SKM-1 (cell line): Measurements from ENCODE around the gene ALPL.
"Not testable (repeated sequence)": the region's sequence is repeated elsewhere in the genome, so short reads cannot be mapped to it uniquely, and the experiment has no call there.

Experiments
- DNase-seq: peaks from one replicate; lab custom pipeline; 2025; ENCODE audit not compliant: unreplicated experiment; lab: John Stamatoyannopoulos, UW

ALPL gene

DNA sequence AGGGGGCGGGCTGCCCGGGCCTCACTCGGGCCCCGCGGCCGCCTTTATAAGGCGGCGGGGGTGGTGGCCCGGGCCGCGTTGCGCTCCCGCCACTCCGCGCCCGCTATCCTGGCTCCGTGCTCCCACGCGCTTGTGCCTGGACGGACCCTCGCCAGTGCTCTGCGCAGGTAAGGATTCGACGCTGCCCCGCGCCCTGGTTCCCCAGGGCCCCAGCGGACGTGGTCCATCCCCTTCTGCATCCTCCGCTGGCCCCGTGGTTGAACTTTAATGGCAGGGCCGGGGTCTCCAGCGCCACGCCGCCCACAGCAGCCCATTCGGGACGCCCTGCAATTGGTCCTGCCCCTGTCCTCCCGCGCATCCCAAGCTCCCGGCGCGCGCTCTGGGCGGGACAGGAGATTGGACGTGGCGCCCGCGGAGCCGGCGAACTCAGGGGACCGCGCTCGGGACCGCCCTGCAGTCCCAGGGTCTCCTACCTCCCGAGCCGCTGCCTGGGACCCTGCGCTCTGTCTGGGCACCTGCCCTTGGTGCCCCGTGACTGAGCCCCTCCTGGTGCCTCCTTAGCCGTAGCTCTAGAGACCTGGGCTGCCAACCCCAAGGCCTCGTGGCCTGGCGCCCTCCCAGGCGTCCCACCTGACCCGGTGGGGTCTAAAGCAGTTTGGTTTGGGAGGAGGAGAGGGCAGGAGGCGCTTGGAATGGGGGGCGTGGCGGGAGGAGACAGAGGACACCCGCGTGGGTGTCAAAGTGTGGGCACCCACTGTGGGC is at the start of gene ALPL:
Gene ALPL (plus strand): TSS at position 73 of the 762 bp plus-strand sequence. CDS start 44,659 bp downstream, outside the sequence.
- DNase-seq = no peak

DNA sequence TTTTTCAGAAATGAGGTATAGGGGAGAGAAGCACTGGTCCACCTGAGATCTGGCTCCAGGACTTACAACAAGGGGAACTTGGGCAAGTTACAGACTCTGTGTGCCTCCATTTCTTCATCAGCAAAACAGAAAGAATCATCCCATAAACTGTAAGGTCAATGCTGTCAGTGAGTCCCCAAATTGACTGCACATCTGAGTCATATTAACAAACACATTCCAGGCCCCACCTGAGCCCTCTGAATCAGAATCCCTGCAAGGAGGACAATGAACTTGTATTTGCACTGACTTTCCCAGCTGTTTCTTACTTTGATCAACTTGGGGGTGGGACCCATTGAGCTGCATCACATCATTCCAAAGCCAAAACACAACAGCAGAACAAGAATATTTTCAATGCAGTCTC is 44.1 kb upstream of the ALPL start:
- not testable (repeated sequence) for DNase-seq

DNA sequence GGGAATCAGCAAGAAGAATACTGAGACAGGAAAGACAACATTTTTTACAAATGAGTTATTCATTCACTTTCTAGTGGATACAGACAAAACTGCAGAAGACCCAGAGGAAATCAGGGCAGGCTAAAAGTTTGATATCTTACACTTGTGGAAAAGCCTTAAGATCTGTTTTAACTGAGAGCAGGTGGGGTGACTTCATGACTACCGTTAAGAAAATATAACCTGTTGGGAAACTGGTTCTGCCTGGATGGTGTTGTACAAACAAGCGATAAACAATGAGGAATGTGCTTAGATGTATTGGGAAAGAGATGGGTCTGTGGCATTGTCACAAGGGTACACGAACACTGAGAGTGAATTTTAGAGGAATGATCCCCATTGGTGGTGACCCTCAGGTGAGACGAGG is 41.3 kb upstream of the ALPL start:
- not testable (repeated sequence) for DNase-seq

DNA sequence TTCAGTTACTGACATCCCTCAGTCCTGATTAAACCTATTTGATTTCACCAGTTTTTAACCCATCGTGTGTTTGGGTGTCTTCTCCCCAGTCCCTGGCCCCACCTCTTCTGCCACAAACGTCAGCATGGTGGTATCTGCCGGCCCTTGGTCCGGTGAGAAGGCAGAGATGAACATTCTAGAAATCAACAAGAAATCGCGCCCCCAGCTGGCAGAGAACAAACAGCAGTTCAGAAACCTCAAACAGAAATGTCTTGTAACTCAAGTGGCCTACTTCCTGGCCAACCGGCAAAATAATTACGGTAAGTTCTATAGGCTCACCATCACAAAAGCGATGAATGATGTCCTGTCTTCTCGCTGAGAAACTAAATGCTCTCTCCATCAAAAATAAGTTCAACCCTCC is 40.6 kb upstream of the ALPL start:
- no peak for DNase-seq

DNA sequence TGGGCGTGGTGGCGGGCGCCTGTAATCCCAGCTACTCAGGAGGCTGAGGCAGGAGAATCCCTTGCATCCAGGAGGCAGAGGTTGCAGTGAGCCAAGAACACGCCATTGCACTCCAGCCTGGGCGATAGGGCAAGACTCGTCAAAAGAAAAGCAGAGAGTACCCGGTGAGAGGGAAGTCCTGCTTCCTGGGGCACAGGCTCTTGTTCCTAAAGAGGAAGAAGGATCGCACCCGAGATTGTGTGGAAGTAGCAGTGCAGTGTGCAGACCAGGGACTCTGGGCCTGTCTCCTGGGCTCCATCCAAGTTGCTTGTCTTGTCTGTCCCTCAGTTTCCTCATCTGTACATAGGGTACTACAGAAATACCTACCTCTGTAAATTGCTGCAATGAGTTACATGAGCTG is 39.6 kb upstream of the ALPL start:
- DNase-seq = no peak

DNA sequence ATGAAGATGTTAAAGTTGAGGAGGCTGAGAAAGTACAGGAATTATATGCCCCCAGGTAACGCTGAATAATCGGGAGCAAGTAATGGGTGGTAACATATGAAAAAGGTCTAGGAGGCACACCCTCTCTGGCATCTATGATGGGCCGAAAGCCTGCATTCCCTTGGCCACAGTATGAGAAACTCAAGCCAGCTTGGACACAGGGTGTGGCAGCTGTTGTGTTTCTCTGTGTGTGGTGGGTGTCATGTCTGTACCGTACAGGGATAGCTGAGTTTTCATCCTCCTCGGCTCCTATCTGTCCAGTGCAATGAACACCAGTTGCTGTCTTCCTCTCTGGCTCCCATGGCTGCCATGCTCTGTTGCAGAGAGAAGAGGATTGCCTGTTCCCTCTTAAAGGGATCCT is 36.4 kb upstream of the ALPL start:
- no peak for DNase-seq

DNA sequence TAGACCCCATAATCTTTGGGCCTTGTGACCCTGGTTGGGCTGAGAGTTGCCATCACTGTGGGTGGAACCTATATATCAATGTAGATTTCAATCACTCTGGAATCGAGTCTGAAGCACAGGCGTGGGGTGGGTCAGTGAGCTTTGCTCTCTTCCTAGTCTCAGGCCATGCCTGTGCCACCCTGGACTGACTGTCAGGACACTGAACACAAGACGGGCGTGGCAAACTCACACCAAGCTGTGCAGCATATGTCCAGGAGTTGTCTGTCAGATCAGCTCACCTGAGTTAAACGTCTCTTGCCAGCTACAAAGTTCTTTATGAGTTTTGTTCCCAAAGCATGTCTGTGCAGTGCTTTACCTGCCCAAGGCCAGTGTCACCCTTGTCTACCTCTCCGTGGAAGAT is 30.9 kb upstream of the ALPL start:
- DNase-seq = no peak

DNA sequence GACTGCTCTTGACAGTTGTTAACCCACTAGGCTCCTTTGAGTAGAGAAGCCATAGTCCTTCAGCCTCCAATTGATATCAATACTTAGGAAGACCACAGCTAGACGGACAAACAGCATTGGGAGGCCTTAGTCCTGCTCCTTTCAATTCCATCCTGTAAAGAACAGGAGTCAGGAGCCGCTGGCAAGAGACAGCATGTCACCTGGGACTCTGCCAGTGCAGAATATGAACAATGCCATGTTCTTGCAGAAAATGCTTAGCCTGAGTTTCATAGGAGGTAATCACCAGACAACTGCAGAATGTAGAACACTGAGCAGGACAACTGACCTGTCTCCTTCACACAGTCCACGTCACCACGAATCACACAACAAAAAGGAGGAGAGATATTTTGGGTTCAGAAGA is 25.3 kb upstream of the ALPL start:
- DNase-seq = not testable (repeated sequence)

GRCh38 chr1:21489146-21489545 is 20.1 kb upstream of the ALPL start:
- no peak for DNase-seq

- DNase-seq = no peak
Measured at GRCh38 chr1:21490774-21491487, 18.3 kb upstream of the ALPL start.

DNA sequence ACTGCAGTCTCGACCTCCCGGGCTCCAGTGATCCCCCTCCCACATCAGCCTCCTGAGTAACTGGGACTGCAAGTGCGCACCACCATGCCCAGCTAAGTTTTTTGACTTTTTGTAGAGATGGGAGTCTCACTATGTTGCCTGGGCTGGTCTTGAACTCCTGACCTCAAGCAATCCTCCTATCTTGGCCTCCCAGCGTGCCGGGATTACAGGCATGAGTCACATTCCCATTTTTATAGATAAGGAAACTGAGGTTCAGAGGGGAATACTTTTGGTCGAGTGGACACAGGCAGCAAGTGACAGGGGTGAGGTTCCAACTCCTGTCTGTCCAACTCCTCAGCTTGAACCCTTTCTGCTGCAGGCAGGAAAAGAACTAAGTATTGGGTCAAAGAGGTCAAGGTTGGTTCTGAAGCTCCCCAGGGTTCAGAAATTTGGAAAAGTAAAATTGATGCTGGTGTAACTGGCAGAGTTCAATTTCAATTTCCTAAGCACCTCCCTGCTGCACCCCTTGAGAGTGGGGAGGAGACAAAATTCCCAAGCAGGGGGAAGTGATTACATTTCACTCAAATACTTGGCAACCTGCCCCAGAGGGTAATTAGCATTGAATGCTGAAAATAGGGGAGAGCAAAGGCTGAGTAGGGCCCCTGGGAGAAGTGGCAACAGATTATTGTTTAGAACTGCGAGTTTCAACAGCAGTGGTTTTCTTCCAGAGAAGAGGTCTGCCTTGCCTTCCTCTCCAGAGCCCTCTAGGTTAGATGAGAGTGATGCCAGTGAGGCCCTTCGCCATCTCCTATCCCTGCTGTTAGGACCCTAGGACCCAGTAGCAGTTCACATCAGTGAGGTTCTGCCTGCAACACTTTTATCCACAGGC is 17.5 kb upstream of the ALPL start:
- no peak for DNase-seq

- DNase-seq = no peak
Measured at GRCh38 chr1:21492356-21492625, 16.9 kb upstream of the ALPL start.

GRCh38 chr1:21494196-21494595 is 15.0 kb upstream of the ALPL start:
- DNase-seq = no peak

DNA sequence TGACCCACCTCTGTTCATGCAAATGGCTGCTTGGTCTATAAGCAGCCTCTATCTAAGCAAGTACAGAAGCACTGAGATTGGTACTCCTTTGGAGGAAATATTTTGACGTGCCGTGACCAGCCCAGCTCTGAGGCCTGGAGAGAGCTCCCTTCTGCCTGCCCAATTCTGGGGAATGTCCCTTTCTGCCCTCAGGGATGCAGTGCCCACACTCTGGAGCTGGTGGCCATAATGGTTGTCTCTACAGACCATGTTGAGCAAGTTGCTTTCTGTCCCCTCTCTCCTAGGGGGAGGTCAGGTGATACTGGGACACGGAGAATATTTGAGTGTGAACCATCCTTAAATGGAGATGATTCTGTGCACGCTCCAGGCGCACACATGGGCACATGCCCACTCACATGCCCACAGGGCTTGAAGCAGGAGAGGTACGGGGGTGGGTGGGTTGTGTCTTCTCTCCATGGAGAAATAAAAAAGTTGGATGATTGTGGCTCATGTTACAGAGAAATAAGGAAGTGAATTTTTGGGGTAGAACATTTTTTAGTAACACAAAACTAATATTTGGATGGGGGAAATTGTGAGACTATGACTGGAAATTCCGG is 13.9 kb upstream of the ALPL start:
- DNase-seq = no peak

DNA sequence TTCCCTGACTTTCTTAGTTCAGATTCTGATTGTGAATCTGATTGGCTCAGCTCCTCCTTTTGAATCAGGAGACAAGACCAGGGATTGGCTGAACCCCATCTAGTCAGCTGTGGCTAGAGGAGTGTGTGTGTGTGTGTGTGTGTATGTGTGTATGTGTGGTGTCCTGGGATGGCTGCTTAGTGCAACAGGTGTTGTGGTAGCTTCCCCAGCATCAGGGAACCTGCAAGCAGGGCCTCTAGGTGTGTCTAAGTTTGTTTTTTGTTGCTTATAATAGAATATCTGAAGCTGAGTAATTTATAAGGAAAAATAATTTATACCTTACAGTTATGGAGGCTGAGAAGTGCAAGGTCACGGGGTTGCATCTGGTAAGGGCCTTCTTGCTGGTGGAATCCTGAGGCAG is 13.2 kb upstream of the ALPL start:
- no peak for DNase-seq

DNA sequence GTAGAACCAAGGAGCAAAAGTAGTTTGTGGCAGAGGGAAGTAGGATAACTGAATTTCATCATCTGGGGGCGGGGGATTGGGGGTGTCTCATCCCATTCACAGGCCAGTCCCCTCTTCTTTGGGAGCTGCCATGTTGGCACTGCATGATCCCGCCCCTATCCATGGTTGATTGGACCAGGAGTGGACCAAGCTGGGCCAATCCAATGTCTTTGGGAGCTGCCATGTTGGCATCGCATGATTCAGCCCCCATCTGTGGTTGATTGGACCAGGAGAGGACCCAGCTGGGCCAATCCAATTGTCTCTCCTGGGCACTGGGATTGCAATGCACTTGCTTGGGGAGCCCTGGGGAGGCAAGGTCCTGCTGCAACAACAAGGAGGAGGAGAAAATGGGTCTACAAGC is 12.3 kb upstream of the ALPL start:
- no peak for DNase-seq

DNA sequence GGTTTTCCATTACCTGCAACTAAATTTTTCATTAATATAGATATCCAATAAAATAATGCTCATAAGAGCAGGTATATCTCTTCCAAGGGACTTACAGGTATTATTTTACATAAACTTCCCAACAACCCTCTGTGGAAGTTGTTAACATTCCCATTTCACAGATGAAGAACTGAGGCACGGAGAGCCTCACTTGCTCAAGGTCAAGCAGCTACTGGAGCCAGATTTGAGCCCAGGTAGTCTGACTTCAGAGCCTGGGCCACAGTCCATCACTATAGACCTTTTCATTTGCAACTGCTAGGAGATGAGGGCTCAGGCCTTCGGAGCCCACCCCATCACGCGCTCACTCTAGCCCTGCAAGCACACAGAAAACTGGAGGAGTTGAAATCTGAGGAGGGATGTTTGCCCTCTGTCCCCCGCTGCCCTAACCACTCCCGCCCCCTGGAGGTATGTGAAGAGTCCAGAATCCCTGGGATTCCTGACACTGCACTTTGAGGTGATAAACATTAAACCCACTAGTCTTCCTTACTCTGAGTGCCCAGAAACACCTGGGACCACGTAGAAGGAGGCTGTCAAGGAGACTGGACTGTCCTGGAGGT is 11.7 kb upstream of the ALPL start:
- no peak for DNase-seq

DNA sequence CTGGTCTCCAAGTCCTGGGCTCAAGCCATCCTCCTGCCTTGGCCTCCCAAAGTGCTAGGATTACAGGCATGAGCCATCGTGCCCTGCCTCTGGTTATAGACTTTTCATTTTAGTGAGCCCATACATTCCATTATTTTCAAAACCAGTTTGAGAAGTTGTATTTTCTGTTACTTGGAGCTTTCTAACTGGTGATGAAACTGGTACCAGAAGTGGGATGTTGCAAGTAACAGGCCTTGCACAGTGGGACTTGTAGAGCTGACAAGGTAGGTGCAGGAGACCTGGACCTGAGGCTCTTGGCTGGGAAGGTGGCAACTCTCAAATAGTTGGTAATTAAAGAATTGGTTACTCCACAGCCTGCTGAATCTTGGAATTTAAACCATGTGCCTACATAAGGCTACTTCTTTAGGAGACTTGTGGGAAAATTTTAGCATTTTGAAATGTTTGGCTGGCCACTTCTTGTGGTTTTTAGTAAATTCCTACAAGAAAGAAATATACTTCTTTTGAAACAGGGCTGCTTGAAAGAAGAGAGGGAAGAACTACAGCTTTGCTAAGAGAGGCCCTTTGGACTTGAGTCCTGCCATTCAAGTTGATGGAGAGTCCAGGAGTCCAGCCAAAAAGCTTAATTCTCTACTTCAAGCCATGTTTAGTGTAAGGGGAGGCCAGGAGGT is 9.8 kb upstream of the ALPL start:
- DNase-seq = no peak

- DNase-seq = no peak
Measured at GRCh38 chr1:21503706-21504377, 5.4 kb upstream of the ALPL start.

DNA sequence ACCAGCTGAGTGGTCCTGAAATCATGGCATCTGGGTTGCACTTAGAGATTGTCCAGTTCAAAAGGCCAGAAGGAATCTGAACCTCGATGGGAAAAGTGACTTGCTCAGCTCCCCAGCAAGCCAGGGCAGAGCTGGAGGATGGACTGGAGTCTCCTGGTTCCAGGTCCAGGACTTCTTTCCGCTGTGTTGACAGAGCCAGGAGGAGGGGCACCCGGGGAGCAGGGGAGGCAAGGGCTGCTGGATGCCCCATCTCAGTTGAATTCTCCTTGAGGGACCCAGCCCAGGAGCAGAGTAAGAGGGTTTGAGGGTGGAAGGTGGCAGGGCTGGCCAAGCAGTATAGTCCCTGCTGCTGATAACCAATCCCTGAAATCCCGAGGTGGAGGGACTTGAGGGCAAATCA is 2.4 kb upstream of the ALPL start:
- no peak for DNase-seq
